CD4-positive, alpha-beta memory T cell (primary cell): Measurements from ENCODE around the gene YTHDC2. TPM values are rescaled to one million over a fixed set of nuclear protein-coding genes. Genes with fewer than 3 reads are reported as not detected.

Experiments
- CTCF ChIA-PET: fragments of 350-600 bp; sonication (Branson Sonifier 250); formaldehyde crosslinking; loops from one replicate; lab custom pipeline; 2021; ENCODE audit warnings: inconsistent platforms; ENCODE audit not compliant: partially characterized antibody; lab: Charles Lee
- POLR2A ChIA-PET: fragments of 350-600 bp; sonication (Branson Sonifier 250); formaldehyde crosslinking; loops from one replicate; lab custom pipeline; 2021; ENCODE audit not compliant: partially characterized antibody; lab: Charles Lee
- DNase-seq, 5 donors: peaks; one replicate each; pipeline versions ENCODE4 v3.0.0 to v3.0.0-alpha.2; 2020 to 2022; ENCODE audit warnings: mixed read lengths in 1 of 5
- H3K27ac ChIP-seq: one replicate; pipeline ENCODE4 v1.7.0; 2013; ENCODE audit warnings: low read depth, low read length
- H3K27me3 ChIP-seq: 2 replicates; pipeline ENCODE4 v1.7.0; 2013; ENCODE audit warnings: mild to moderate bottlenecking, low read length, moderate library complexity; ENCODE audit not compliant: insufficient read depth
- H3K36me3 ChIP-seq: 2 replicates; pipeline ENCODE4 v1.7.0; 2013; ENCODE audit warnings: mild to moderate bottlenecking, low read length, moderate library complexity; ENCODE audit not compliant: insufficient read depth
- H3K4me1 ChIP-seq: 2 replicates; pipeline ENCODE4 v1.7.0; 2013; ENCODE audit warnings: mild to moderate bottlenecking, low read length, moderate library complexity; ENCODE audit not compliant: insufficient read depth
- H3K4me3 ChIP-seq, 2 donors: one replicate each; pipeline ENCODE4 v1.7.0; 2013; ENCODE audit warnings: low read length in 2 of 2, mild to moderate bottlenecking in 1 of 2
- H3K9me3 ChIP-seq, 2 donors: one replicate each; pipeline ENCODE4 v1.7.0; 2013; ENCODE audit warnings: low read length in 2 of 2, control low read depth in 1 of 2; ENCODE audit not compliant: control insufficient read depth in 1 of 2
- H3K27ac Mint-ChIP-seq, 7 donors: one replicate each; pipeline ENCODE4 v1.8.0; 2020 to 2021; ENCODE audit warnings: mixed read lengths in 7 of 7, mild to moderate bottlenecking in 6 of 7, inconsistent platforms in 3 of 7, moderate library complexity in 3 of 7
- H3K27me3 Mint-ChIP-seq, 2 donors: one replicate each; pipeline ENCODE4 v1.8.0; 2020 to 2021; ENCODE audit warnings: mixed read lengths in 2 of 2
- H3K36me3 Mint-ChIP-seq, 2 donors: one replicate each; pipeline ENCODE4 v1.8.0; 2020 to 2021; ENCODE audit warnings: mixed read lengths in 2 of 2, inconsistent platforms in 1 of 2, mild to moderate bottlenecking in 1 of 2
- H3K4me1 Mint-ChIP-seq, 4 donors: one replicate each; pipeline ENCODE4 v1.8.0; 2020 to 2021; ENCODE audit warnings: mixed read lengths in 4 of 4, mild to moderate bottlenecking in 1 of 4
- H3K4me3 Mint-ChIP-seq, 8 donors: one replicate each; pipeline ENCODE4 v1.8.0; 2020 to 2021; ENCODE audit warnings: mixed read lengths in 8 of 8, mild to moderate bottlenecking in 7 of 8, moderate library complexity in 6 of 8, inconsistent platforms in 3 of 8
- H3K9me3 Mint-ChIP-seq, 8 donors: one replicate each; pipeline ENCODE4 v1.8.0; 2020 to 2021; ENCODE audit warnings: mixed read lengths in 8 of 8, mild to moderate bottlenecking in 5 of 8, inconsistent platforms in 3 of 8, moderate library complexity in 1 of 8
- intact Hi-C: fragments of 100-400 bp; cut with micrococcal nuclease; formaldehyde crosslinking; loops from one replicate; pipeline ENCODE4 v1.15.1; 2023
- polyA plus RNA-seq, 2 donors: library from polyadenylated mRNA; unstranded; fragments of 300-500 nt; fragmentation: Illumina TruSeq; gene quantifications; one replicate each; pipeline ENCODE4 v1.2.3, GENCODE V29; 2021
- total RNA-seq, 2 experiments: library from RNA; stranded (reverse); gene quantifications; one replicate each; pipeline ENCODE4 v1.2.3, GENCODE V29; 2021

YTHDC2 gene
- total and polyA plus RNA-seq, 4 experiments from 2014 or later, result 7.7 to 46.4 (median 27.4) TPM

DNA sequence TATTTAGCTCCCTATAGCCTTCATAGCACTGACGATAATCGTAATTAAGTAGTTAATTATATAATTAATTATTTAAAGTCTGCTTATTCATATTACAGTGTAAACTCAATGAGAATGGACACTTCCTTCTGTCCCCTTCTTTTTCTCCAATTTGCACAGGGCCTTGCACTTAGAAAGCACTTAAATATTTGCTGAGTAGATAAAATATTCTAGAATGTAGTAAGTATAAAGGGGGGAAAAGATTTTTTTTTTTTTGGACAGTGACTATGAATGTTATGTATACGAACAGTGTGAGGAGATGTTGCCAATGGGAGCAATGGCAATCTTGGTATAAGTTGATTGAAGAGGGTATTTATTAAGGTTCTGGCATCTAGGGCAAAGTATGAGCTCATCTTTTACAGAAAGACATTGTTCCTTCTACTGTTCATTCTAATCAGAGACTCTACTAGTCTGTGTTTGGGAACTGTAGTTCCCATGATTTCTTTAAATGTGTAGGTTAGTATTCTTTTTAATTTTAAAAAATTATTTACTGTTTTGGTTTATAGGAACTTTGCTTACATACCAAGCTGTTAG lies 49.4 kb downstream of the YTHDC2 start:
- Histone ChIP-seq H3K9me3 (no peaks in the 10 kb centered on the region), H3K27ac (no peak overlapping the region), H3K27me3 (no peaks in the 10 kb centered on the region), H3K4me1 (no peaks in the 10 kb centered on the region), H3K4me3 (no peak overlapping the region), H3K36me3 (peaks cover 23% of the 10 kb centered on the region)
- ChIA-PET CTCF (no interaction called here), POLR2A (no interaction called here)
- DNase-seq, result no peak
- H3K4me3 Mint-ChIP-seq, result no peak overlapping the region
- H3K27me3 Mint-ChIP-seq, result no peaks in the 10 kb centered on the region
- peaks cover 53 to 62% of the 10 kb centered on the region in 2 donors for H3K36me3 Mint-ChIP-seq
- H3K9me3 Mint-ChIP-seq, result no peaks in the 10 kb centered on the region
- intact Hi-C loops, result no loop called here
- H3K4me1 Mint-ChIP-seq, result peaks cover 0 to 3% (median 0%) of the 10 kb centered on the region in 4 donors
- H3K27ac Mint-ChIP-seq, result no peak overlapping the region

DNA sequence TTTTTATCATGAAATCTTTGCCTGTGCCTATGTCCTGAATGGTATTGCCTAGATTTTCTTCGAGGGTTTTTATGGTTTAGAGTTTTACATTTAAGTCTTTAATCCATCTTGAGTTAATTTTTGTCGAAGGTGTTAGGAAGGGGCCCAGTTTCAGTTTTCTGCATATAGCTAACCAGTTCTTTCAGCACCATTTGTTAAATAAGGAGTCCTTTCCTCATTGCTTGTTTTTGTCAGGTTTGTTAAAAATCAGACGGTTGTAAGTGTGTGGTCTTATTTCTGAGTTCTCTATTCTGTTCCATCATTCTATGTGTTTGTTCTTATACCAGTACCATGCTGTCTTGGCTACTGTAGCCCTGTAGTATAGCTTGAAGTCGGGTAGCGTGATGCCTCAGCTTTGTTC lies 55.9 kb downstream of the YTHDC2 start:
- ChIA-PET CTCF (interaction anchor here (1.1 to 1.4 kb wide), 2 partner anchors 37 to 233 kb away, joined by 3 read pairs; no protein-coding TSS in a partner anchor), POLR2A (no interaction called here)
- Histone ChIP-seq H3K4me1 (no peaks in the 10 kb centered on the region), H3K4me3 (no peak overlapping the region), H3K27me3 (no peaks in the 10 kb centered on the region), H3K9me3 (no peaks in the 10 kb centered on the region), H3K27ac (no peak overlapping the region), H3K36me3 (peaks cover 10% of the 10 kb centered on the region)
- no peaks in the 10 kb centered on the region for H3K27me3 Mint-ChIP-seq
- peak overlapping the region in 1 of 7 donors; percentile 7 for H3K27ac Mint-ChIP-seq
- H3K36me3 Mint-ChIP-seq, result peaks cover 78 to 81% of the 10 kb centered on the region in 2 donors
- DNase-seq, result no peak
- peaks cover 14 to 31% (median 18%) of the 10 kb centered on the region in 4 donors for H3K4me1 Mint-ChIP-seq
- intact Hi-C loops, result no loop called here
- H3K4me3 Mint-ChIP-seq, result no peak overlapping the region
- H3K9me3 Mint-ChIP-seq, result peaks cover 0 to 13% (median 6%) of the 10 kb centered on the region in 8 donors

DNA sequence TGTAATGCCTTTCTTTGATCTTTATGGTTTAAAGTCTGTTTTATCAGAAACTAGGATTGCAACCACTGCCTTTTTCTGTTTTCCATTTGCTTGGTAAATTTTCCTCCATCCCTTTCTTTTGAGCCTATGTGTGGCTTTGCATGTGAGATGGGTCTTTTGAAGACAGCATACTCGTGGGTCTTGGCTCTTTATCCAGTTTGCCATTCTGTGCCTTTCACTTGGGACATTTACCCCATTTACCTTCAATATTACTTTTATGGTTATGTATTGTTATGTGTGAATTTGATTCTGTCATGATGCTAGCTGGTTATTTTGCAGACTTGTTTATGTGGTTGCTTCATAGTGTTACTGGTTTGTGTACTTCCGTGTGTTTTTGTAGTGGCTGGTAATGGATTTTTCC lies 59.2 kb downstream of the YTHDC2 start:
- Mint-ChIP-seq H3K36me3 (peaks cover 71 to 72% of the 10 kb centered on the region in 2 donors), H3K9me3 (peaks cover 0 to 14% (median 6%) of the 10 kb centered on the region in 8 donors), H3K27me3 (no peaks in the 10 kb centered on the region), H3K4me1 (peaks cover 21 to 47% (median 32%) of the 10 kb centered on the region in 4 donors), H3K27ac (peak overlapping the region in 1 of 7 donors; percentile 37), H3K4me3 (no peak overlapping the region)
- DNase-seq, result no peak
- Histone ChIP-seq H3K4me1 (no peaks in the 10 kb centered on the region), H3K36me3 (peaks cover 5% of the 10 kb centered on the region), H3K9me3 (no peaks in the 10 kb centered on the region), H3K27me3 (no peaks in the 10 kb centered on the region), H3K4me3 (no peak overlapping the region), H3K27ac (no peak overlapping the region)
- intact Hi-C loops, result no loop called here
- CTCF ChIA-PET, result interaction anchor here (0.8 kb wide), 1 partner anchor 17 kb away, joined by 3 read pairs; no protein-coding TSS in a partner anchor
- POLR2A ChIA-PET, result no interaction called here

DNA sequence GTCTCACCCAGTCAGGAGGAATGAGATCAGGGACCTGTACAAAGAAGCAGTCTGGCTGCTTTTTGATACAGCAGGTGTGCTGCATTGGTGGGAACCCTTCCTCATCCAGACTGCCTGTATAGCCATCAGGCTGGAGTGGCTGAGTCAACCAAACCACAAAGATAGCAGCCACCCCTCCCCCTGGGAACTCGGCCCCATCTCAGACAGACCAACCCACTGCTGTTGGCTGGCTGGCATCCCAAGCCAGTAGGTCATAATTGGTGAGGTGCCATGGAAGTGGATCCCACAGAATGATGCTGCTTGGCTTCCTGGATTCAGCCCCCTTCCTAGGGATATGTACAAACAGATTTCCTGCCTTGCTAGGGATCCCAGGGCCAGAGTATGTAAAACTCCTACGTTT lies 60.9 kb downstream of the YTHDC2 start:
- H3K27ac ChIP-seq, result no peak overlapping the region
- H3K4me1 ChIP-seq, result no peaks in the 10 kb centered on the region
- Mint-ChIP-seq H3K27me3 (no peaks in the 10 kb centered on the region), H3K4me1 (peaks cover 22 to 47% (median 33%) of the 10 kb centered on the region in 4 donors), H3K36me3 (peaks cover 62 to 65% of the 10 kb centered on the region in 2 donors), H3K27ac (peak overlapping the region in 1 of 7 donors; percentile 3), H3K4me3 (no peak overlapping the region), H3K9me3 (peaks cover 0 to 14% (median 6%) of the 10 kb centered on the region in 8 donors)
- ChIA-PET POLR2A (no interaction called here), CTCF (no interaction called here)
- H3K4me3 ChIP-seq, result no peak overlapping the region
- intact Hi-C loops, result no loop called here
- H3K36me3 ChIP-seq, result no peaks in the 10 kb centered on the region
- no peaks in the 10 kb centered on the region for H3K9me3 ChIP-seq
- H3K27me3 ChIP-seq, result no peaks in the 10 kb centered on the region
- DNase-seq, result no peak

DNA sequence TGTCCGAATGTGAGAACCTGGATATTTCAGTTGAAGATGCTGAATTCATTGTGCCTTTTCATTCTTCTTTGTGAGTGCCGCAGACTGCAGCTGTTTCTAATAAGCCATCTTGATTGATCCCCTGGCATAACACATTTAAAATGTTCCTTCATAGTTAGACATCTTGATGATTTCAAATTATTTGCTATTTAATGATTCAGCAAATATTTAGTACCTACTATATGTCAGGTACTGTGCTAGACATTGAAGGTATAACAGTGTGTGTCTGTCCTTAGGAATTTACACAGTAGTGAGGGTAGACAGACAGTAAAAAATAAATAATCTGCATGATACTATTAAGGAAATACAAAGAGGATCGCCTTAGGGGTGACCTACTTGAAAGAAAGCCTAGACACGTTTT lies 61.6 kb downstream of the YTHDC2 start:
- intact Hi-C loops, result no loop called here
- ChIA-PET CTCF (no interaction called here), POLR2A (no interaction called here)
- H3K4me3 Mint-ChIP-seq, result no peak overlapping the region
- H3K36me3 Mint-ChIP-seq, result peaks cover 62 to 63% of the 10 kb centered on the region in 2 donors
- H3K4me1 ChIP-seq, result no peaks in the 10 kb centered on the region
- no peaks in the 10 kb centered on the region for H3K27me3 Mint-ChIP-seq
- no peaks in the 10 kb centered on the region for H3K9me3 ChIP-seq
- H3K36me3 ChIP-seq, result no peaks in the 10 kb centered on the region
- no peaks in the 10 kb centered on the region for H3K27me3 ChIP-seq
- peaks cover 0 to 14% (median 6%) of the 10 kb centered on the region in 8 donors for H3K9me3 Mint-ChIP-seq
- H3K27ac Mint-ChIP-seq, result peak overlapping the region in 1 of 7 donors; percentile 62
- peaks cover 21 to 47% (median 33%) of the 10 kb centered on the region in 4 donors for H3K4me1 Mint-ChIP-seq
- no peak overlapping the region for H3K4me3 ChIP-seq
- H3K27ac ChIP-seq, result no peak overlapping the region
- no peak for DNase-seq

DNA sequence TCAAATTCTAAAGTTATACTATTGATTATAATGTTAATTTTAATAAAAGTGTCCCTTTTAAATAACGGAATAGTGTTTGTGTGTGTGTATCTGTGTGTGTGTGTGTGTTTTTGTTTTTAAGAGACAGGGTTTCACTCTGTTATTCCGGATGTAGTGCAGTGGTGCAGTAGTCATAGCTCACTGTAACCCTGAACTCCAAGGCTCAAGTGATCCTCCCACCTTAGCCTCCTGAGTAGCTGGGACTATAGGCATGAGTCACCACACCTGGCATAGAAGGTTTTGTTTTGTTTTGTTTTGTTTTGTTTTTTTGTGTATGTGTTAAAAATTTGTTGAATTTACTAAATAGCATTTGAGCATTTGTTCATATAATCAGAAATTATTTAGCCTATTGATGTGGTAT lies 64.6 kb downstream of the YTHDC2 start:
- POLR2A ChIA-PET, result no interaction called here
- CTCF ChIA-PET, result no interaction called here
- Mint-ChIP-seq H3K36me3 (peaks cover 43 to 47% of the 10 kb centered on the region in 2 donors), H3K27me3 (no peaks in the 10 kb centered on the region), H3K27ac (peak overlapping the region in 2 of 7 donors; percentile 29 to 49), H3K4me3 (no peak overlapping the region), H3K9me3 (peaks cover 0 to 4% (median 0%) of the 10 kb centered on the region in 8 donors), H3K4me1 (peaks cover 11 to 32% (median 26%) of the 10 kb centered on the region in 4 donors)
- intact Hi-C loops, result no loop called here
- DNase-seq, result no peak
- Histone ChIP-seq H3K36me3 (no peaks in the 10 kb centered on the region), H3K9me3 (no peaks in the 10 kb centered on the region), H3K4me3 (no peak overlapping the region), H3K4me1 (no peaks in the 10 kb centered on the region), H3K27ac (no peak overlapping the region), H3K27me3 (no peaks in the 10 kb centered on the region)

DNA sequence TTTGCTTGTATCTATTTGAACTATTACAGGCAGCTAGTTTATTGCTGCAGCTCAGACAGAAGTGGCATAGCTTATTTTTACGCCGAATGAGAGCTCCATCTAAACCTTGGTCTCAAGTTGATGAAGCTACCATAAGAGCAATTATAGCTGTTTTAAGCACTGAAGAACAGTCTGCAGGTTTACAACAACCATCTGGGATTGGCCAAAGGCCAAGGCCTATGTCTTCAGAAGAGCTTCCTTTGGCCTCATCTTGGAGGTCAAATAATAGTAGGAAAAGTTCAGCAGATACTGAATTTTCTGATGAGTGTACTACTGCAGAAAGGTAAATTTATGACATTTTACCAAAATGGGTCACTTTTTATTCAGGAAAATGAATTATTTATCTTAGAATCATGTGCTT lies 67.9 kb downstream of the YTHDC2 start:
- no peaks in the 10 kb centered on the region for H3K27me3 Mint-ChIP-seq
- H3K27ac Mint-ChIP-seq, result no peak overlapping the region
- ChIA-PET CTCF (no interaction called here), POLR2A (no interaction called here)
- peaks cover 0 to 12% (median 5%) of the 10 kb centered on the region in 4 donors for H3K4me1 Mint-ChIP-seq
- peaks cover 30 to 31% of the 10 kb centered on the region in 2 donors for H3K36me3 Mint-ChIP-seq
- no peak overlapping the region for H3K4me3 ChIP-seq
- H3K9me3 ChIP-seq, result no peaks in the 10 kb centered on the region
- H3K9me3 Mint-ChIP-seq, result peaks cover 0 to 1% (median 0%) of the 10 kb centered on the region in 8 donors
- H3K4me1 ChIP-seq, result no peaks in the 10 kb centered on the region
- H3K27me3 ChIP-seq, result no peaks in the 10 kb centered on the region
- intact Hi-C loops, result no loop called here
- DNase-seq, result no peak
- H3K27ac ChIP-seq, result no peak overlapping the region
- H3K36me3 ChIP-seq, result peaks cover 8% of the 10 kb centered on the region
- no peak overlapping the region for H3K4me3 Mint-ChIP-seq
